HG03045 (cell line): ENCODE measurements around the gene RAPGEF1.
"Not testable (repeated sequence)": the region's sequence is repeated elsewhere in the genome, so short reads cannot be mapped to it uniquely, and the experiment has no call there.

Experiments used
- ATAC-seq: cut with Tn5 transposase; IDR thresholded peaks from one replicate; pipeline ENCODE4 v1.9.1; 2021; ENCODE audit warnings: mild to moderate bottlenecking, moderate library complexity; ENCODE audit not compliant: unreplicated experiment

RAPGEF1 gene, protein sequence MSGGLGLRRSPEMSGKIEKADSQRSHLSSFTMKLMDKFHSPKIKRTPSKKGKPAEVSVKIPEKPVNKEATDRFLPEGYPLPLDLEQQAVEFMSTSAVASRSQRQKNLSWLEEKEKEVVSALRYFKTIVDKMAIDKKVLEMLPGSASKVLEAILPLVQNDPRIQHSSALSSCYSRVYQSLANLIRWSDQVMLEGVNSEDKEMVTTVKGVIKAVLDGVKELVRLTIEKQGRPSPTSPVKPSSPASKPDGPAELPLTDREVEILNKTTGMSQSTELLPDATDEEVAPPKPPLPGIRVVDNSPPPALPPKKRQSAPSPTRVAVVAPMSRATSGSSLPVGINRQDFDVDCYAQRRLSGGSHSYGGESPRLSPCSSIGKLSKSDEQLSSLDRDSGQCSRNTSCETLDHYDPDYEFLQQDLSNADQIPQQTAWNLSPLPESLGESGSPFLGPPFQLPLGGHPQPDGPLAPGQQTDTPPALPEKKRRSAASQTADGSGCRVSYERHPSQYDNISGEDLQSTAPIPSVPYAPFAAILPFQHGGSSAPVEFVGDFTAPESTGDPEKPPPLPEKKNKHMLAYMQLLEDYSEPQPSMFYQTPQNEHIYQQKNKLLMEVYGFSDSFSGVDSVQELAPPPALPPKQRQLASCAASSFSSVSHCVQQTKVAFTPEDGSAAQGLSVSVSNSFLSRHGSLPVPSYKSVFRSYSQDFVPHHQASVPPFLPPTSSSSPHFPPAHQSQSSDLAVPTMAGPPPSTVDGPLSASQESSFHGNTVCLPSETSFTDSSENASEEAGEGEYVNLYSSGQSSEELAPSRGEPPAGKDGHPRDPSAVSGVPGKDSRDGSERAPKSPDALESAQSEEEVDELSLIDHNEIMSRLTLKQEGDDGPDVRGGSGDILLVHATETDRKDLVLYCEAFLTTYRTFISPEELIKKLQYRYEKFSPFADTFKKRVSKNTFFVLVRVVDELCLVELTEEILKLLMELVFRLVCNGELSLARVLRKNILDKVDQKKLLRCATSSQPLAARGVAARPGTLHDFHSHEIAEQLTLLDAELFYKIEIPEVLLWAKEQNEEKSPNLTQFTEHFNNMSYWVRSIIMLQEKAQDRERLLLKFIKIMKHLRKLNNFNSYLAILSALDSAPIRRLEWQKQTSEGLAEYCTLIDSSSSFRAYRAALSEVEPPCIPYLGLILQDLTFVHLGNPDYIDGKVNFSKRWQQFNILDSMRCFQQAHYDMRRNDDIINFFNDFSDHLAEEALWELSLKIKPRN (N-terminal part only)

DNA sequence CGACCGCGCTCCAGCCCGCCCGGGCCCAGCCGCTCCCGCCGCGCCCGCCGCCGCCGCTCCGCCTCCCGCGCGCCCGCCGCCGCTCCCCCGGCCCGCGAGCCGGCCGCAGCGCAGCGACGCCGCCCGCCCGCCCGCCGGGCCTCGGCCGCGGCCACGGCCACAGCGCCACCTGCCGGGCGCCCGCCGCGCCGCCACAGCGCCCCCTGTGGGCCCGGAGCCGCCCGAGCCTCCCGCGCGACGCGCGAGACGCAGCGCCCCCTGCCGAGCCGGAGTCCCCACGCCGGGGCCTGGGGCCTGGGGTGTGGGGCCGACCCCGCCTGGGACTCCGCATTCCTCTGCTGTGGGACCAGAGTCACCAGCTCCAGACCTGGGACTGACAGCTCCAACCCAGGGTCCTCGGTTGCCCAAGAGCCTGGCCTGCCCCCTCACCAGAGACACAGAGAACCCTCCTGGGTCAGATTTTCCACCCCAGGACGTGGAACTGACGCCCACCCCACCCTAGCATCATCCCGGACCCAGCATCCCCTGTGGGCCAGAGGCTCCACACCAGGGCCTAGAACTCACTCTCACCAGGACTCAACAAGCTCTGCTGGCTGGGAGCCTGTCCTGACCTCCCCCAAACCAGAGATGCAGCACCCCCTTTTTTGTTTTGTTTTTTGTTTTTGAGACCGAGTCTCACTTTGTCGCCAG is at the start of gene RAPGEF1:
Gene RAPGEF1, minus strand, starts transcription at position 118 of the 690 bp plus-strand sequence. CDS start 246 bp downstream, outside the sequence.
- ATAC-seq, result peak; percentile 54

DNA sequence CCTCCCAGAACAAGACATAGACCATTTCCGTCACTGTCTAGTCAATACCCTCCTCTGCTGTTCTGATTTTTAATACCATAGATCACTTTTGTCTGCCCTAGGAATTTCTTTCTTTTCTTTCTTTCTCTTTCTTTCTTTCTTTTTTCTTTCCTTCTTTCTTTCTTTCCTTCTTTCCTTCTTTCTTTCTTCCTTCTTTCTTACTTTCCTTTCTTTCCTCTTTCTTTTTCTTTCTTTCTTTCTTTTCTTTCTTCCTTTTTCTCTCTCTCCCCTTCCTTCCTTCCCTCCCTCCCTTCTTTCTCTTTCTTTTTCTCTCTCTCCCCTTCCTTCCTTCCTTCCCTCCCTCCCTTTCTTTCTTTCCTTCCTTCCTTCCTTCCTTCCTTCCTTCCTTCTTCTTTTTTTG is 49.0 kb upstream of the RAPGEF1 start:
- ATAC-seq, result no peak

DNA sequence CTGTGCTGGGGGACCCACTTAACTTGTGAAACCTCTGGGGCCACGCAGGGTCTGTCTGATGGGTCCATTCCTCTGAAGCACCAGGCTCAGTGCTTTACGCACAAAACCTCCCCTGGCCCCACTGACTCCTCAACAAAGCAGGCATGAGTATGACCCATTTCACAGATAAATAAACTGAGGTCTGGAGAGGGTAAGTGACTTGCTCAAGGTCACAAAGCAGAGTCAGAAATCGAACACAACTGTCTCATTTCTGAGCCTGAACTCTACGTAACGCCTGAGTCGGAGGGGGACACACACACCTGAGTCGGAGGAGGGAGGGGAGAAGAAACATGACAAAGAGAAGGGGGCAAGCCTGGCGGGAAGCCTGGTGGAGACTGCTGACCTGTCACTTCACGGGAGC is 48.0 kb upstream of the RAPGEF1 start:
- no peak for ATAC-seq

DNA sequence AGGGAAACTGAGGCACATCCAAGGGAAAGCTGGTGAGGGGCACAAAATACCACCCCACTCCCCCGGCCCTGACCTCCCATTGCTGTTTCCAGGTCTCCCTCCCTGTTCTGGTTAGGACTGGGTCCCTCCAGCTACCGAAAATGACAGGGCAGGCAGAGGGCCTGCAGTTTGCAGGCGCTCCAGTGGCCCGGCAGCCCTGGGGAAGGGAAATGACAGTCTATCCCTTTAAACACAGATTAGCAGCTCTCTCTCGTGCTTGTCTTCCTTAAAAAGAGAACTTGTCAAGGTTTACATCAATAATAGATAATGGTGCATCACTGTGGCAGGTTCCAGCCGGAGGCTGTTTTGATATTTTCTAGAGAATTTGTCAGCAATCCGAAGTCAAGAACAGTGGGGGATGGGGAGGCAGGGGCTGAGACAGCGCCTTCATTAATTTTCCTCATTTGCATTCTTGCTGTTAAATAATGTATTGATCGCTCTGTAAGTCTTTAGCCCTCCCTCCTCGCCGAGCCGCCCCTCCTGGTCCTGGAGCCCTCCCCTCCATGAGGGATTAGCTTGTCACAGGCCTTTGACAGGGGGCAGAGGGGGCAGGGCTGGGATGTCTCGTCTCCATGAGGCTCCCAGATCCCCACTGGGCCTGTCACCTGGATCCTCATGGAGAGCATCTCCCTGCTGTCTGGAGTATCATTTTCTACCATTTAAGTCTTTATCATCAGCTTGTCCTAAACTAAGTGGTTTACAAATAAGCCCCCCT is 45.0 kb upstream of the RAPGEF1 start:
- ATAC-seq, result no peak

DNA sequence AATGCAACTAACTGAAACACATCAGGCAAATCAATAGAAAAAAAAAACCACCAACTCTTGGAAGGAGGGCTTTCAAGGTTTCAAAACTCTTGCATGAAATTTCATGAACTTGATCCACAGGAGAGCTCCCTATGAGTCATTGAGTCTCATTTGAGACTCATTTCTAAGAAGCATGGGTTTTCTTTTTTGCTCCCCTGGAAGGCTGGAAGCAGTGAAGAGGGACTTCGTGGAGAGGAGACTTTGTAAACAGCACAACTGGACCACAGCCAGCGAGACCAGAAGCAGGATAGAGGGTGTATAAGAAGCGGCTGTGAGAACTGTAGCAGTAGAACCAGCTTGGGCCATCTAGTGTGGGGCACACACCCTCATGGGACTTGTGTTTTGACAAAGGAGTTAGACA is 41.2 kb upstream of the RAPGEF1 start:
- ATAC-seq, result no peak

DNA sequence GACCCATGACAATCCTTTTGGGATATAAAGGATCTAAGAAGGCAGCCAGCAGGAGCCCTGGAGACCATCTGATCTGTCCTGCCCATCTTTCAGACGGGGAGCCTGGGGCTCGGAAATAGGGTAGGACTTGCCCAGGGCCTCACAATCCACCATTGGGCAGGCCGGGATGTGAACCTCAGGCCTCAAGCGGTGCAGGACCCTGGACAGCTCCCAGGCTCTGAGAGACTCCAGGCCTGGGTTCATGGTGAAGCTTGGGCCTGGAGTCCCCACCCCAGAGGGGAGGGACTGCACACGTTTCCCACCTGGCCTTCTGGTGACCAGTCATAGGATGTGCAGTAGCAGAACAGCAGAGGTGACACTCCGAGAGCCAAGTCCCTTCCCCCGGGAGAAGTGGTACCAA is 36.6 kb upstream of the RAPGEF1 start:
- no peak for ATAC-seq

DNA sequence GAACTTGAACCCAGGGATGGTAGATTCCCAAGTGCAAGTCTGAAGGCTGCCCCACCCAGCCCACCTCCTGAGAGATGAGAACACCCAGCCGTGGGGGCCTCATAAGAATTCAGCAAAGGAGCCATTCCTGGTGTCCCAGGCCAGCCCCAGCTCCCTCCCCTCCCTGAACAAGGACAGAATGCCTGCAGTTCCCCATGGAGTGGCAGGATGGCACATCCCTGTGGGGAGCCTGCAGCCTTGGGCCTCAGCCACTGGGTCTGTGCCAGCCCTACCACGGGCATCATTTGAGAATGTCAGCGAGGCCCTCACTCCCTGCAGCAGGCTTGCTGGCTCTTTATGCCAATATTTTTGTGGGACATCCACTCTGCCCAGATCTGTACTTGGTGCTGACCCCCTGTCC is 36.2 kb upstream of the RAPGEF1 start:
- no peak for ATAC-seq

DNA sequence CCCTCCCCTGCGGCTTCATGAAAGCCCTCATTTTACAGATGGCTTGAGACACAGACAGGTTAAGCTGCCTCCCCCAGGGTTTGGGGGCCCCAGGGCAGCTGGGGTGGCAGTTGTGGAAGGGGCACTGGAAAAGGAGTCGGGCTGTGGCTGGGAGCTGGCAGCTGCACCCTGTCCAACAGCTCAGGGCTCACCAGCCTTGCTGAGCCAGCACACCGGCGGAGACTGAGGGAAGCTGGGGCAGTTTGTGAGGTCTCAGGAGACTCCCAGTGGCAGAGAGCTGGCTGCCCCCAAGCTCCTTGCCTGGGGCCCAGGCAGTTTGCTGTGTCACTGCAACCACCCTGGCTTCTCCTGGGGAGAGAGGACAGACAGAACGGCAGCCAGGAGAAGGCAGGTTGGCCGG is 34.8 kb upstream of the RAPGEF1 start:
- no peak for ATAC-seq

DNA sequence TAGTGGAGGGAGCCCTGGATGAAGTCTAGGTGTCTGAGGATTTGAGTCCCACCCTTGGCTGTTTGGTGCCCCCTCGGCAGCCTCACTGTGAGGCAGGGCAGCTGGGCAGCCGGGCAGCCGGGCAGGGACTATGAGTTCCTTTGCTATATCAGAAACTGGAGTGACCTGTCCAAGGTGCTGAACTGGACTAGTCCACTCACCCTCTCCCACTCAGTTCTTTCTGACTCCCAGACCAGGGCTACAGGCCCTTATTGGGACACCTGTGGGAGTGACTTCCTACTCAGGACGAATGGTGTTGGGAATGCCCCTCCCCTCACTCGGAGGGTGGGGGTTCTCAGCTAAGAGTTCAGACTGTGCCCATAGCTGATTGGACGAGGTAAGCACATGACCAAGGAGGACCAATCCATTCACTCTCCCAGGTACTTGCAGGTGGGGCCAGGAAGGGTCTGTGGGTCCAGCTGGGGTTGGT is 34.1 kb upstream of the RAPGEF1 start:
- ATAC-seq, result no peak

DNA sequence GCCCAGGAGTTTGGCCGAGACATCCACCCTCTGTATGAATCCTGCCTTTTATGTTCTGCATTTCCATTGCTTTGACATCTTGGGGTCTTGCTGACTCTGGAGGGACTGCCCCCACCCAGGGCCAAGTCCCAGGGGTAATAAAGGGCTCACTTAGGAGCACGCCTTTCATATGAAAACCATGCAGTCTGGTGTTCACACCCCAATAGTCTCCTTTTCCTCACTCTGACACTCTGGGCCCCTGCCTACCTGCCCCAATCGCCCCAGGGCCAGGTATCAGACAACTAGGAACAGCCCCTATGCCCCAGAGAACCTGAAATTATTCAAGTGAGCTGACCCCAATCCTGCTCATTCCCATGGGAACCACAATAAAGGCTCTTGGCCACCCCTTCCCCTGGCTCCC is 33.1 kb upstream of the RAPGEF1 start:
- ATAC-seq, result no peak

DNA sequence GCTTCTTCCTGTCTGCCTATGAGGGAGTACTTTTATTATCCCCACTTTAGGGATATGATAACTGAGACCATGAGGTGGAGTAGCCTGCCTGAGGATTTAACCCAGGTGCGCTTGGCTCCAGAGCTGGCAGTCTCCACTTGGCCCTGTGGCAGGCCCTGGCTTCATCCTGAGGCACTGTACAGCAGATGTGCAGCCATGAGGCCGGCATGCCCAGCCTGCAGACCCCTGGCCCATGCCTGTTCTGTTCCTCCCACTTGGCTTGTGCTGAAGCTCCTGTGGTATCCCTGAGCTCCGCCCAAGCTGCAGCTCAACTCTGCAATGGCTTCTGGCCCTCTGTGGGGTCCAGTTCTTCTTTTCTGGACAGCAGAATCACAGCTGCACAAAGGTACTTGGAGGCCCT is 31.8 kb upstream of the RAPGEF1 start:
- ATAC-seq, result no peak

DNA sequence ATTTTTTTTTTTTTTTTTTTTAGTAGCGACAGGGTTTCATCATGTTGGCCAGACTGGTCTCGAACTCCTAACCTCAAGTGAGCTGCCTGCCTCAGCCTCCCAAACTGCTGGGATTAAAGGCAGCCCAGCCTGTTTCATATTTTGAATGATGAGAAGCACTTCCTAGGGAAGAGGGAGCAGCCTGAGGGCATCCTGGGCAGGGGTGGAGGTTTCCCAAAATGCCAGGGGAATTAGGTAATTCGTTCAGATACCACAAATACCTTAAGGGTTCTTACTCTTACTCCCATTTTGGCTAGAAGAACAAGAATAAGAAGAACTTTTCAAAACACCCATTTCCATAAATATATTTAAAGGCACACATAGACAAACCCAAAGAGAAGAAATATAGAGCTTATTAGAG is 29.5 kb upstream of the RAPGEF1 start:
- no peak for ATAC-seq

DNA sequence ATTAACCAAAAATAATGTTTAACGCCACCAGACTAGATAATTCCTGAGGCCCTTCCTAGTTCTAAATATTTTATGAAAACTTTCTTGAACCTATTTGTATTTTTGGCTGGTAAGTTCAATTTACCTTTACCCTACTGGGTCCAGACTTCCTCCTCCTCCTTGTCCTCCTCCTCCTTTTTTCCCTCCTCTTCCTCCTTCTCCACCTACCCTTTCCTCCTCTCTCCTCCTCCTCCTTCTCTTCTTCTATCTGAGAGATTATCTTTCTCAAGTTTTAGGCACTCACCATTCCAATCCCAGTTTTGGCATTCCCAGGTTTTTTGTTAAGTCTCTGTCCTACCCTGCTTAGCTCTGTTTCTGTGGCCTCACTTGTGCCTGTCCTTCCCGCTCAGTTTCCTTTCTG is 24.7 kb upstream of the RAPGEF1 start:
- no peak for ATAC-seq

DNA sequence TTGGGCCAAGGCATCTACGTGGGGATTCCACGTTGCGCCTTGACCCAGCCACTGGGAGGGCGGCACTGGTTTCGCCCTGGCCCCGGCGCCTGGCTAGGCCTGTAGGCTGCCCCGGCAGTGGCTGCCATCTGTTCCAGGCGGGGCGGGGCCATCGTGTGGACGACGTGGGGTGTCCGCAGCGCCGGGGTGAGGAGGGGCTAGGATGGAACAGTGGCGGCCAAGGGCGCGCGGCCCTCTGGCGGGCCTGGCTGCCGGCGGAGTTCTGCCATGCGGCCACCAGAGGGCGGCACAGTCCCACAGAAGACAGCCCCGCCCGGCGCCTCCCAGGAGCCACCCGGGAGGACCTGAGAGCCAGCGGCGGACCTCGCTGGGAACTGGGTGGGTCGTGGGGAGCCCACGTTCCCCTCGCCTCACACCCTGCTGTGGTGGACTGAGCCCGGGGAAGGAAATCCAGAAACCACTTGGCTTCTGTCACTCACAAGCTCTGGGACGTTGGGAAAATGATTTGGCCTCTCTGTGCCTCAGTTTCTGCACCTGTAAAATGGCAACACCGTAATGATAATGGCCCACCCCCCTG is 22.6 kb upstream of the RAPGEF1 start:
- ATAC-seq, result no peak

DNA sequence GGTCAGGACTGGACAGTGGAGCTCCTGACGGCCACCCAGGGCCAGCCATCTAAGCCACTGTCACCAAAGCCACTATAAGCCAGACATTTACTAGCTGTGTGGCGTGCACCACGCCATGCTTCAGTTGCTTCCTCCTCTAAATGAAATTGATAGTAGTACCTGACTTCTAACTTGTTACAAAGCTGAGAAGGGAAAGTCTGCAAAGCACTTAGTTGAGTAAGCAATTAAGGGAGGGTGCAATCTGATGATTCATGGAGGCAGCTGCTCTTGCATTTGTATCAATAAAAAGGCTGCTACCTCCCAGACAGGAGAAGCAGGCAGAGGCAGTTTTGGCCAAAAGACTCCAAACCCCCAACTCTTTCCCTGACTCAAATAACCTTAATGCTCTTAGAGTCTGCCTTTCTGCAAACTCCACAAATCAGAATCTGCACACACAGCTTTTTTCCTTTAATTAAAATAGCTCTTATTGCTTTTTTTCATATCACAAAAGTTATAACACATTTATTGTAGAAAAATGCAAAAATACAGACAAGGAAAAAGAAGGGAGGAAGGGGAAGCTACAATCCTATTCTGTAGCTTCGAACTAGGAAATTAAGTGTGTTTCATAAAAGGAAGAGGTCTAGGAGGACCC is 19.3 kb upstream of the RAPGEF1 start:
- no peak for ATAC-seq

DNA sequence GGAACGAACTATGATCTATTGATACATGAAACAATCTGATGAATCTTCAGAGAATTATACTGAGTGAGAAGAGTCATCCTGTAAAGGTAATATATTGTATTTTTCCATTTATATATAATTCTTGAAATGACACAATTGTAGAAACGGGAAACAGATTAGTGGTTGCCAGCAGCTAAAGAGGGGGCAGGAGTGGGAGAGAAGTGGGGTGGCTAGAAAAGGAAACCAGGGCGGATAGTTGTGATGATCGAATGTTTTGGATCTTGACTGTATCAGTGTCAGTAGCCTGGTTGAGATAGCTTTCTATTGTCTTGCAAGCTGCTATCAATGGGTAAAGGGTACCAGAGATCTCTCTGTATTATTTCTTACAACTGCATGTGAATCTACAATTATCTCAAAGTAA is 17.7 kb upstream of the RAPGEF1 start:
- no peak for ATAC-seq

DNA sequence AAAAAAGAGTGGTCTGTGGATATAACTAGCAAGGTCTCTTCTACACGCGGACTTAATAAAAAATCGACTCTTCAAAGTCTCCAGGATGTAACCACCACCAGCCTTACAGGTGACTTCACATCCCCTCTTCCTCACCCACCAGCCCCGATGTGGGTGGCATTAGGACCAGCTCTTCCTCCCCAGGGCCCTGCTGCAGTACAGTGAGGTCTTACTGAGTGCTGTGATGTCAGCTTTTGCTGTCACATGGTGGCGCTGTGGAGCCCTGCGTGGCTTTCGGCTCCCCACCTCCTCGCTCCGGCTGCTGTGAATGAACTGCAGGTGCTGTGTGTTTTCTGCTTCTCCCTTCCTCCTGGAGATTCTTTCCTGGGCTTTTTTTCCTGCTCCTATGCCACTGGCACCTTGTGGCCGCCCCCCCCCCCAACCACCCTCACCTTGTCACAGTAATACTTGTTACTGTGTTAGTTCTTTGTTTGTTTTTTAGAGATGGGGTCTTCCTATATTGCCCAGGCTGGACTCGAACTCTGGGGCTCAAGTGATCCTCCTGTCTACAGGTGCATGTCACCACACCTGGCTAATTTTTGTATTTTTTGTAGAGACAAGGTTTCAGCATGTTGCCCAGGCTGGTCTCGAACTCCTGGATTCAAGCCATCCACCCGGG is 15.8 kb upstream of the RAPGEF1 start:
- ATAC-seq, result peak; percentile 56

DNA sequence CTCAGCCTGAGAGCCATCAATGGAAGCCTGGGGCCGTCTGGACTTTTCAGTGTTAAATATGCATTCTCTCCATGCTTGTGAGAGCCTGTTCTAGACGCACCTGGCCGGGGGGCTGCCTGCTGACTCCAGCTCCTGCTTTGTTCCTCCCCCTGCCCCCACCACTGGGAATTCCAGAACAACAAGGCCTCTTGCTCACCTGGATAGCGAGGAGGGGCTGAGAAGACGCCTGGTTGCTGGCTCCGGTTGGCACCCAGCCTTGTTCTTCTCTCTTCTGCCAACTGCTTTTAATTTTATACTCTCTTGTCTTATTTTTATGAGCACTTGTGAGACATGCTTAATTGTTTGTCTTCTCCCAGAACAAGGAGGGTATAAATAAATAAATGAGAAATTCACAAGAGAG is 15.0 kb upstream of the RAPGEF1 start:
- no peak for ATAC-seq

DNA sequence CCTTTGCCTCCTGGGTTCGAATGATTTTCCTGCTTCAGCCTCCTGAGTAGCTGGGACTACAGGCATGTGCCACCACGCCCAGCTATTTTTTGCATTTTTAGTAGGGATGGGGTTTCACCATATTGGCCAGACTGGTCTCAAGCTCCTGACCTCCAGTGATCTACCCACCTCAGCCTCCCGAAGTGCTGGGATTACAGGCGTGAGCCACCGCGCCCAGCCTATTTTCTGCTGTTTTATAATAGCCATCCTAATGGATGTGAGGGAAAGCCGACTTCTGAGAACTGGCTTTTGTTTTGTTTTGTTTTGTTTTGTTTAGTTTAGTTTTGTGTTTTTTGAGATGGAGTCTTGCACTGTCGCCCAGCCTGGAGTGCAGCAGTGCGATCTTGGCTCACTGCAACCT is 13.9 kb upstream of the RAPGEF1 start:
- ATAC-seq, result not testable (repeated sequence)
